ENCODE results near the gene CPLX4. TPM values are rescaled to one million over a fixed set of nuclear protein-coding genes. Genes with fewer than 3 reads are reported as not detected.

The CPLX4 gene
- polyA plus RNA-seq, 1 experiment, result not detected

- POLR2A ChIA-PET, result interaction anchor here (0.6 kb wide), 1 partner anchor 54 kb away, joined by 6 read pairs; no protein-coding TSS in a partner anchor
Observed at GRCh38 chr18:59303656-59304195, 14.7 kb downstream of the CPLX4 start.

GRCh38 chr18:59303006-59303405 is 15.4 kb downstream of the CPLX4 start:
- Histone ChIP-seq H3K4me3 (ENCODE audit: low read depth, low read length) (no peak overlapping the region), H3K9me3 (ENCODE audit: control insufficient read depth, insufficient read depth, low read length) (no peaks in the 10 kb centered on the region), H3K27me3 (ENCODE audit: control insufficient read depth, insufficient read depth, low read length) (peaks cover 69% of the 10 kb centered on the region), H3K27ac (ENCODE audit: low read depth, low read length) (no peak overlapping the region)
- POLR2A ChIA-PET, result no interaction called here
- CTCF ChIA-PET, result interaction anchor here (1.0 to 3.4 kb wide), 3 partner anchors 53 to 100 kb away, joined by 3 to 24 read pairs (median 3); no protein-coding TSS in a partner anchor
- no peak for DNase-seq (ENCODE audit: low read depth, low spot score)
- no peak for TF ChIP-seq CTCF (IDR thresholded peaks at IDR 0.05; ENCODE audit: low read depth, low read length)

More at GRCh38 chr18:59303656-59304195, 14.7 kb downstream of the CPLX4 start:
- Histone ChIP-seq H3K27me3 (ENCODE audit: control insufficient read depth, insufficient read depth, low read length) (peaks cover 65% of the 10 kb centered on the region), H3K27ac (ENCODE audit: low read depth, low read length) (no peak overlapping the region), H3K9me3 (ENCODE audit: control insufficient read depth, insufficient read depth, low read length) (no peaks in the 10 kb centered on the region; the same call in 1 of the 2 replicates), H3K4me3 (ENCODE audit: low read depth, low read length) (no peak overlapping the region)
- DNase-seq (ENCODE audit: low read depth, low spot score), result no peak
- CTCF ChIA-PET, result interaction anchor here (1.0 to 3.4 kb wide), 3 partner anchors 54 to 99 kb away, joined by 3 to 24 read pairs (median 3); no protein-coding TSS in a partner anchor
- no peak for TF ChIP-seq CTCF (IDR thresholded peaks at IDR 0.05; ENCODE audit: low read depth, low read length)

- Histone ChIP-seq H3K9me3 (ENCODE audit: control insufficient read depth, insufficient read depth, low read length) (no peaks in the 10 kb centered on the region), H3K27ac (ENCODE audit: low read depth, low read length) (no peak overlapping the region), H3K27me3 (ENCODE audit: control insufficient read depth, insufficient read depth, low read length) (peaks cover 63% of the 10 kb centered on the region), H3K4me3 (ENCODE audit: low read depth, low read length) (no peak overlapping the region)
- ChIA-PET POLR2A (no interaction called here), CTCF (interaction anchor here (3.4 kb wide), 1 partner anchor 101 kb away, joined by 24 read pairs; no protein-coding TSS in a partner anchor)
- no peak for DNase-seq (ENCODE audit: low read depth, low spot score)
- no peak for TF ChIP-seq CTCF (IDR thresholded peaks at IDR 0.05; ENCODE audit: low read depth, low read length)
Observed at GRCh38 chr18:59301929-59302328, 16.5 kb downstream of the CPLX4 start.

DNA sequence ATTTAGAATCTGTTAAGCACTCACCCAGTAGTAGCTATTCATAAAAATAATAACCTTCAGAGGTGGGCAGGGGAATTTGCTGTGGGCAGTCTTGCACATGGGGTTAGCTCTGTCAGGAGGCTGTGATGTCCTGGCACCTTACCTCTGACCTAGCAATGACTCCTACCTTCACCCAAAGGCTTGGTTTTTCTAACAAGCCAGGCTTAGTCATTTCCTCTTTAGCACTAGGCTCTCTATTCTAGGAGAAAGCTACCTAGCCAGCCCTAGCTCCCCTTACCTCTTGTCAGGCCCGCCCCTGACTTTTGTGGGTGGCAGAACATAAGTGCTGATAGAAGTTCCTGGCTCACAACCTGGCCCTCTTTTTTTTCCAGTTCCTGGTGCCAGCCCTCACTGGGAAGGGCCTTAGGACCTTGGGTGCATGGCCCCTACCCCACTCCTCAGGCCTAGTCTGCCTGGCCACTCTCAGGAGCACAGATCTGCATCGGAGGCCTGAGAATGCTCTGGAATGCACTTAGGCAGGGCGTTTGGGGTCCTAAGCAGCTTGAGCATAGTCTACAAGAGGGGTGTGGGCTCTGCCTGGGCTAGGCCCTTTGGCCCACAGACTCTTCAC is 17.7 kb downstream of the CPLX4 start:
- CTCF ChIA-PET, result no interaction called here
- H3K9me3 ChIP-seq (ENCODE audit: control insufficient read depth, insufficient read depth, low read length), result no peaks in the 10 kb centered on the region
- no peak for DNase-seq (ENCODE audit: low read depth, low spot score)
- POLR2A ChIA-PET, result interaction anchor here (0.6 kb wide), 1 partner anchor 618 kb away, joined by 3 read pairs; no protein-coding TSS in a partner anchor
- H3K4me3 ChIP-seq (ENCODE audit: low read depth, low read length), result no peak overlapping the region
- H3K27me3 ChIP-seq (ENCODE audit: control insufficient read depth, insufficient read depth, low read length), result peaks cover 53% of the 10 kb centered on the region
- no peak overlapping the region for H3K27ac ChIP-seq (ENCODE audit: low read depth, low read length)
- TF ChIP-seq CTCF (IDR thresholded peaks at IDR 0.05; ENCODE audit: low read depth, low read length), result no peak

DNA sequence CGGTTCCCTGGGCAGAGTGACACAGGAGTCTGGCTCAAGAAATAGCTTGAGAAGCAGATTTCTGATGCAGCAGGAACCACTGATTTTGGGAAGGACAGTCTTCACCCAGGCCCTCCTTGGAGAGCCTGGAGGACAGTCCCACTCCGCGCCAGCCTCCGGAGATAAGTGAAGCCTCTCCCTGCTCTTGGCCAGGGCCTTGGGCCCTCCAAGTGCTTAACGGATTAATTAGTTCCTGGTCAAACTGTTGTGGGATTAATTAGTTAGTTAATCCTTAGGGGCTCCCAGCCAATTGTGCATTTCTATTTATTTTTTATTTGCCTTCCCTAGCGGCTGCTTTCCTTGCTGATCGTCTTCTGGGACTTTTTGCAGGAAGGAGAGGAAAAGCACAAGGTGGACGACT is 19.6 kb downstream of the CPLX4 start:
- Histone ChIP-seq H3K27me3 (ENCODE audit: control insufficient read depth, insufficient read depth, low read length) (peaks cover 54% of the 10 kb centered on the region), H3K9me3 (ENCODE audit: control insufficient read depth, insufficient read depth, low read length) (no peaks in the 10 kb centered on the region), H3K27ac (ENCODE audit: low read depth, low read length) (no peak overlapping the region), H3K4me3 (ENCODE audit: low read depth, low read length) (no peak overlapping the region)
- DNase-seq (ENCODE audit: low read depth, low spot score), result no peak
- CTCF ChIA-PET, result interaction anchor here (1.5 kb wide), 1 partner anchor 9 kb away, joined by 6 read pairs; no protein-coding TSS in a partner anchor
- TF ChIP-seq CTCF (IDR thresholded peaks at IDR 0.05; ENCODE audit: low read depth, low read length), result no peak
- POLR2A ChIA-PET, result no interaction called here
